ENCODE measurements around the gene ST3GAL6. TPM values are rescaled to one million over a fixed set of nuclear protein-coding genes. Genes with fewer than 3 reads are reported as not detected.
A peak's percentile ranks its signal among the peaks of the same experiment; 100 is the strongest.

ST3GAL6 gene
- total and polyA plus RNA-seq, 4 donors: 17.3 to 79.7 (median 29.4) TPM

GRCh38 chr3:98811048-98811447 is 47.9 kb downstream of the ST3GAL6 start:
- H3K4me3 ChIP-seq (ENCODE audit: low read depth in 1 of 3, low read length in 3 of 3): no peak overlapping the region
- peak overlapping the region in 1 of 2 donors; percentile 20 for H3K9ac ChIP-seq (ENCODE audit: low read depth in 1 of 2, low read length in 2 of 2)
- TF ChIP-seq GABPA (IDR thresholded peaks at IDR 0.05 in 1 of 2, conservative IDR thresholded peaks at IDR 0.05 in 1 of 2) (peak in 1 of 2 donors; percentile 36), TAF1 (conservative IDR thresholded peaks at IDR 0.05) (no peak), FOXA1 (IDR thresholded peaks at IDR 0.05) (peak; percentile 57), REST (IDR thresholded peaks at IDR 0.05) (peak; percentile 55), SP1 (IDR thresholded peaks at IDR 0.05) (peak; percentile 74), JUND (IDR thresholded peaks at IDR 0.05) (peak in 1 of 2 donors; percentile 63), EGR1 (IDR thresholded peaks at IDR 0.05; ENCODE audit: low read depth in 2 of 2) (peak in 1 of 2 donors; percentile 42), RXRA (IDR thresholded peaks at IDR 0.05) (peak; percentile 58 to 84), FOXA2 (IDR thresholded peaks at IDR 0.05) (peak; percentile 57), RAD21 (IDR thresholded peaks at IDR 0.05) (peak; percentile 50 to 62), HNF4A (conservative IDR thresholded peaks at IDR 0.05) (peak in 1 of 2 donors; percentile 73), HNF4G (IDR thresholded peaks at IDR 0.05) (no peak), YY1 (IDR thresholded peaks at IDR 0.05) (peak; percentile 86)
- TF ChIP-seq, protein P1, sequence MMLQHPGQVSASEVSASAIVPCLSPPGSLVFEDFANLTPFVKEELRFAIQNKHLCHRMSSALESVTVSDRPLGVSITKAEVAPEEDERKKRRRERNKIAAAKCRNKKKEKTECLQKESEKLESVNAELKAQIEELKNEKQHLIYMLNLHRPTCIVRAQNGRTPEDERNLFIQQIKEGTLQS (IDR thresholded peaks at IDR 0.05): no peak
- TF ChIP-seq, protein P2, sequence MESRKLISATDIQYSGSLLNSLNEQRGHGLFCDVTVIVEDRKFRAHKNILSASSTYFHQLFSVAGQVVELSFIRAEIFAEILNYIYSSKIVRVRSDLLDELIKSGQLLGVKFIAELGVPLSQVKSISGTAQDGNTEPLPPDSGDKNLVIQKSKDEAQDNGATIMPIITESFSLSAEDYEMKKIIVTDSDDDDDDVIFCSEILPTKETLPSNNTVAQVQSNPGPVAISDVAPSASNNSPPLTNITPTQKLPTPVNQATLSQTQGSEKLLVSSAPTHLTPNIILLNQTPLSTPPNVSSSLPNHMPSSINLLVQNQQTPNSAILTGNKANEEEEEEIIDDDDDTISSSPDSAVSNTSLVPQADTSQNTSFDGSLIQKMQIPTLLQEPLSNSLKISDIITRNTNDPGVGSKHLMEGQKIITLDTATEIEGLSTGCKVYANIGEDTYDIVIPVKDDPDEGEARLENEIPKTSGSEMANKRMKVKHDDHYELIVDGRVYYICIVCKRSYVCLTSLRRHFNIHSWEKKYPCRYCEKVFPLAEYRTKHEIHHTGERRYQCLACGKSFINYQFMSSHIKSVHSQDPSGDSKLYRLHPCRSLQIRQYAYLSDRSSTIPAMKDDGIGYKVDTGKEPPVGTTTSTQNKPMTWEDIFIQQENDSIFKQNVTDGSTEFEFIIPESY (IDR thresholded peaks at IDR 0.05): peak; percentile 78
- TF ChIP-seq, protein P3, sequence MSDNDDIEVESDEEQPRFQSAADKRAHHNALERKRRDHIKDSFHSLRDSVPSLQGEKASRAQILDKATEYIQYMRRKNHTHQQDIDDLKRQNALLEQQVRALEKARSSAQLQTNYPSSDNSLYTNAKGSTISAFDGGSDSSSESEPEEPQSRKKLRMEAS (IDR thresholded peaks at IDR 0.05): peak; percentile 23
- TF ChIP-seq, protein P4, sequence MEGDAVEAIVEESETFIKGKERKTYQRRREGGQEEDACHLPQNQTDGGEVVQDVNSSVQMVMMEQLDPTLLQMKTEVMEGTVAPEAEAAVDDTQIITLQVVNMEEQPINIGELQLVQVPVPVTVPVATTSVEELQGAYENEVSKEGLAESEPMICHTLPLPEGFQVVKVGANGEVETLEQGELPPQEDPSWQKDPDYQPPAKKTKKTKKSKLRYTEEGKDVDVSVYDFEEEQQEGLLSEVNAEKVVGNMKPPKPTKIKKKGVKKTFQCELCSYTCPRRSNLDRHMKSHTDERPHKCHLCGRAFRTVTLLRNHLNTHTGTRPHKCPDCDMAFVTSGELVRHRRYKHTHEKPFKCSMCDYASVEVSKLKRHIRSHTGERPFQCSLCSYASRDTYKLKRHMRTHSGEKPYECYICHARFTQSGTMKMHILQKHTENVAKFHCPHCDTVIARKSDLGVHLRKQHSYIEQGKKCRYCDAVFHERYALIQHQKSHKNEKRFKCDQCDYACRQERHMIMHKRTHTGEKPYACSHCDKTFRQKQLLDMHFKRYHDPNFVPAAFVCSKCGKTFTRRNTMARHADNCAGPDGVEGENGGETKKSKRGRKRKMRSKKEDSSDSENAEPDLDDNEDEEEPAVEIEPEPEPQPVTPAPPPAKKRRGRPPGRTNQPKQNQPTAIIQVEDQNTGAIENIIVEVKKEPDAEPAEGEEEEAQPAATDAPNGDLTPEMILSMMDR (IDR thresholded peaks at IDR 0.05; ENCODE audit: low read depth, low read length, missing input control): no peak
- WGBS: 28% methylated on average over 6 of the region's 6 CpGs
- no peak for DNase-seq (ENCODE audit: low spot score)
- peaks cover 2 to 15% (median 12%) of the 10 kb centered on the region in 4 donors for H3K36me3 ChIP-seq (ENCODE audit: control insufficient read depth in 4 of 4, insufficient read depth in 3 of 4, low read depth in 1 of 4, low read length in 3 of 4)
- H3K27me3 ChIP-seq (ENCODE audit: control insufficient read depth in 4 of 4, insufficient read depth in 4 of 4, low read length in 3 of 4): no peaks in the 10 kb centered on the region
- peak overlapping the region; percentile 22 to 38 for H3K27ac ChIP-seq (ENCODE audit: low read depth in 1 of 2, low read length in 2 of 2)
- H3K4me1 ChIP-seq (ENCODE audit: control insufficient read depth in 4 of 4, insufficient read depth in 4 of 4, low read length in 3 of 4): peaks cover 2 to 30% (median 21%) of the 10 kb centered on the region in 4 donors
- H3K9me3 ChIP-seq (ENCODE audit: control insufficient read depth in 4 of 4, low read length in 3 of 4): no peaks in the 10 kb centered on the region

All from liver (tissue), 9 donors.